ENCODE measurements around the gene GRIA3.

DNA sequence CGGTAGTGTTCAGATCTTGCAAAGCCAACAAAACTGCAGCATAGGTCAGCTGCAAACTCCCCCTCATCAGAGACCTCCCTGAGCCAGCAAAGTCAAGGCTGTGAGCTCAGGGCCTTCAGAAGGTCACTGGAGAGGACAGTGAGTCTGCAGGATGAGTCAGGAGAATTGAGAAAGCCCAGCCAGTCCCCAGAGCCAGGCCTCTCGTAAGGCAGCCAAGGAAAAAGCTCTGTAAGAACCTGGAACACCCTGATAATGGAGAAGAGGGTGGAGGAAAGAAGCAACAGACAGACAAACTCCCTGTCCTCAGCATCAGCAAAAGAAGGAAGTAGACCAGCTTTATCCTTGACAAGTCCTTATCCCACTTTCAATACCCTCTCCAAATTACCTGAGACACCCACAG, 33.0 kb downstream of the GRIA3 start:
- TF ChIP-seq, protein P1, sequence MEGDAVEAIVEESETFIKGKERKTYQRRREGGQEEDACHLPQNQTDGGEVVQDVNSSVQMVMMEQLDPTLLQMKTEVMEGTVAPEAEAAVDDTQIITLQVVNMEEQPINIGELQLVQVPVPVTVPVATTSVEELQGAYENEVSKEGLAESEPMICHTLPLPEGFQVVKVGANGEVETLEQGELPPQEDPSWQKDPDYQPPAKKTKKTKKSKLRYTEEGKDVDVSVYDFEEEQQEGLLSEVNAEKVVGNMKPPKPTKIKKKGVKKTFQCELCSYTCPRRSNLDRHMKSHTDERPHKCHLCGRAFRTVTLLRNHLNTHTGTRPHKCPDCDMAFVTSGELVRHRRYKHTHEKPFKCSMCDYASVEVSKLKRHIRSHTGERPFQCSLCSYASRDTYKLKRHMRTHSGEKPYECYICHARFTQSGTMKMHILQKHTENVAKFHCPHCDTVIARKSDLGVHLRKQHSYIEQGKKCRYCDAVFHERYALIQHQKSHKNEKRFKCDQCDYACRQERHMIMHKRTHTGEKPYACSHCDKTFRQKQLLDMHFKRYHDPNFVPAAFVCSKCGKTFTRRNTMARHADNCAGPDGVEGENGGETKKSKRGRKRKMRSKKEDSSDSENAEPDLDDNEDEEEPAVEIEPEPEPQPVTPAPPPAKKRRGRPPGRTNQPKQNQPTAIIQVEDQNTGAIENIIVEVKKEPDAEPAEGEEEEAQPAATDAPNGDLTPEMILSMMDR (IDR thresholded peaks at IDR 0.05) = no peak
- no peak for TF ChIP-seq POLR2A (IDR thresholded peaks at IDR 0.05)
